ENCODE measurements around the gene NINJ2.

- TF ChIP-seq, protein P1, sequence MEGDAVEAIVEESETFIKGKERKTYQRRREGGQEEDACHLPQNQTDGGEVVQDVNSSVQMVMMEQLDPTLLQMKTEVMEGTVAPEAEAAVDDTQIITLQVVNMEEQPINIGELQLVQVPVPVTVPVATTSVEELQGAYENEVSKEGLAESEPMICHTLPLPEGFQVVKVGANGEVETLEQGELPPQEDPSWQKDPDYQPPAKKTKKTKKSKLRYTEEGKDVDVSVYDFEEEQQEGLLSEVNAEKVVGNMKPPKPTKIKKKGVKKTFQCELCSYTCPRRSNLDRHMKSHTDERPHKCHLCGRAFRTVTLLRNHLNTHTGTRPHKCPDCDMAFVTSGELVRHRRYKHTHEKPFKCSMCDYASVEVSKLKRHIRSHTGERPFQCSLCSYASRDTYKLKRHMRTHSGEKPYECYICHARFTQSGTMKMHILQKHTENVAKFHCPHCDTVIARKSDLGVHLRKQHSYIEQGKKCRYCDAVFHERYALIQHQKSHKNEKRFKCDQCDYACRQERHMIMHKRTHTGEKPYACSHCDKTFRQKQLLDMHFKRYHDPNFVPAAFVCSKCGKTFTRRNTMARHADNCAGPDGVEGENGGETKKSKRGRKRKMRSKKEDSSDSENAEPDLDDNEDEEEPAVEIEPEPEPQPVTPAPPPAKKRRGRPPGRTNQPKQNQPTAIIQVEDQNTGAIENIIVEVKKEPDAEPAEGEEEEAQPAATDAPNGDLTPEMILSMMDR (IDR thresholded peaks at IDR 0.05; ENCODE audit: insufficient read depth, low read depth, low read length): no peak
- no peak for TF ChIP-seq EZH2 (IDR thresholded peaks at IDR 0.05; ENCODE audit: insufficient read depth, low read length)
Measured at GRCh38 chr12:580813-581212, 82.4 kb downstream of the NINJ2 start.

Measured in astrocyte (in vitro differentiated cells and primary cell).